Naive thymus-derived CD4-positive, alpha-beta T cell (primary cell): ENCODE results near the gene TBC1D5. TPM values are rescaled to one million over a fixed set of nuclear protein-coding genes. Genes with fewer than 3 reads are reported as not detected.

ENCODE experiments used
- ATAC-seq: fragments of 150-1000 bp; cut with Tn5 transposase; 2 replicates; pipeline ENCODE4 v1.10.0; 2021; ENCODE audit warnings: mild to moderate bottlenecking, moderate library complexity
- CTCF ChIA-PET: fragments of 350-600 bp; sonication (Branson Sonifier 250); formaldehyde crosslinking; loops from one replicate; lab custom pipeline; 2021; ENCODE audit warnings: antibody characterized with exemption; lab: Charles Lee
- POLR2A ChIA-PET: fragments of 350-600 bp; sonication (Branson Sonifier 250); formaldehyde crosslinking; loops from one replicate; lab custom pipeline; 2021; ENCODE audit warnings: antibody characterized with exemption, inconsistent platforms; lab: Charles Lee
- DNase-seq, 9 donors: peaks; one replicate each; pipeline versions ENCODE4 v3.0.0 to v3.0.0-alpha.2; 2020 to 2022; ENCODE audit warnings: mixed read lengths in 1 of 9
- H3K27ac ChIP-seq: one replicate; pipeline ENCODE4 v1.7.0; 2013; ENCODE audit warnings: mild to moderate bottlenecking, low read depth, low read length, moderate library complexity
- H3K27me3 ChIP-seq, 2 donors: one replicate each; pipeline ENCODE4 v1.7.0; 2013; ENCODE audit warnings: low read length in 2 of 2, mild to moderate bottlenecking in 2 of 2, moderate library complexity in 2 of 2; ENCODE audit not compliant: control insufficient read depth in 2 of 2, insufficient read depth in 2 of 2
- H3K36me3 ChIP-seq, 3 experiments: 1 replicate in 2 of 3; 2 replicates in 1 of 3; pipeline ENCODE4 v1.7.0; 2013; ENCODE audit warnings: low read length in 3 of 3, mild to moderate bottlenecking in 3 of 3, moderate library complexity in 1 of 3; ENCODE audit not compliant: insufficient read depth in 3 of 3, control insufficient read depth in 2 of 3
- H3K4me1 ChIP-seq, 2 donors: one replicate each; pipeline ENCODE4 v1.7.0; 2013; ENCODE audit warnings: low read length in 2 of 2, mild to moderate bottlenecking in 2 of 2, moderate library complexity in 1 of 2; ENCODE audit not compliant: control insufficient read depth in 2 of 2, insufficient read depth in 2 of 2
- H3K4me3 ChIP-seq: 2 replicates; pipeline ENCODE4 v1.7.0; 2013; ENCODE audit warnings: mild to moderate bottlenecking, low read length
- H3K9me3 ChIP-seq, 3 experiments: 1 replicate in 2 of 3; 2 replicates in 1 of 3; pipeline ENCODE4 v1.7.0; 2013; ENCODE audit warnings: low read length in 3 of 3; ENCODE audit not compliant: control insufficient read depth in 2 of 3
- H3K27ac Mint-ChIP-seq, 9 donors: one replicate each; pipeline ENCODE4 v1.8.0; 2020 to 2022; ENCODE audit warnings: mixed read lengths in 9 of 9, mild to moderate bottlenecking in 8 of 9, moderate library complexity in 5 of 9, inconsistent platforms in 2 of 9
- H3K27me3 Mint-ChIP-seq, 5 donors: one replicate each; pipeline ENCODE4 v1.8.0; 2021 to 2022; ENCODE audit warnings: mixed read lengths in 5 of 5, mild to moderate bottlenecking in 1 of 5
- H3K36me3 Mint-ChIP-seq, 5 donors: one replicate each; pipeline ENCODE4 v1.8.0; 2020 to 2022; ENCODE audit warnings: mixed read lengths in 5 of 5, mild to moderate bottlenecking in 3 of 5, inconsistent platforms in 1 of 5
- H3K4me1 Mint-ChIP-seq, 7 donors: one replicate each; pipeline ENCODE4 v1.8.0; 2020 to 2022; ENCODE audit warnings: mixed read lengths in 7 of 7, mild to moderate bottlenecking in 3 of 7, inconsistent platforms in 1 of 7
- H3K4me3 Mint-ChIP-seq, 10 donors: one replicate each; pipeline ENCODE4 v1.8.0; 2020 to 2022; ENCODE audit warnings: mild to moderate bottlenecking in 10 of 10, mixed read lengths in 10 of 10, moderate library complexity in 6 of 10, inconsistent platforms in 2 of 10
- H3K9me3 Mint-ChIP-seq, 11 donors: one replicate each; pipeline ENCODE4 v1.8.0; 2020 to 2022; ENCODE audit warnings: mixed read lengths in 11 of 11, mild to moderate bottlenecking in 4 of 11, inconsistent platforms in 1 of 11, moderate library complexity in 1 of 11
- intact Hi-C, 2 donors: fragments of 100-400 bp; cut with micrococcal nuclease; formaldehyde crosslinking; loops; one replicate each; pipeline ENCODE4 v1.15.1; 2023
- polyA plus RNA-seq, 2 donors: library from polyadenylated mRNA; unstranded; fragments of 300-500 nt; fragmentation: Illumina TruSeq; gene quantifications; one replicate each; pipeline ENCODE4 v1.2.3, GENCODE V29; 2021
- total RNA-seq, 6 experiments: library from RNA in 5 of 6; stranded (reverse) in 5 of 6; gene quantifications; 1 replicate in 5 of 6; 2 replicates in 1 of 6; pipeline ENCODE4 v1.2.3 and lab custom pipeline; 2021 to 2026

Gene TBC1D5
- total and polyA plus RNA-seq, 7 experiments from 2014 or later, result 30.5 to 54.0 (median 37.4) TPM

- Mint-ChIP-seq H3K4me3 (no peak overlapping the region), H3K27ac (no peak overlapping the region), H3K27me3 (no peaks in the 10 kb centered on the region), H3K36me3 (peaks cover 0 to 7% (median 5%) of the 10 kb centered on the region in 5 donors), H3K9me3 (no peaks in the 10 kb centered on the region), H3K4me1 (peaks cover 0 to 2% (median 0%) of the 10 kb centered on the region in 7 donors)
- intact Hi-C loops, result loop anchor here (1.0 to 2.0 kb wide), 6 partner anchors 154 to 1771 kb away; no protein-coding TSS in a partner anchor
- H3K36me3 ChIP-seq, result no peaks in the 10 kb centered on the region
- no peaks in the 10 kb centered on the region for H3K27me3 ChIP-seq
- ChIA-PET CTCF (interaction anchor here (0.5 to 1.2 kb wide), 4 partner anchors 154 to 666 kb away, joined by 3 to 8 read pairs (median 4); no protein-coding TSS in a partner anchor), POLR2A (no interaction called here)
- H3K4me1 ChIP-seq, result no peaks in the 10 kb centered on the region
- DNase-seq (no peak), ATAC-seq (no peak)
- H3K27ac ChIP-seq, result no peak overlapping the region
- H3K9me3 ChIP-seq, result no peaks in the 10 kb centered on the region
- H3K4me3 ChIP-seq, result no peak overlapping the region
These were observed 482.7 kb downstream of the TBC1D5 start for GRCh38 chr3:17259685-17260084.

GRCh38 chr3:17258823-17259436, 483.5 kb downstream of the TBC1D5 start:
- H3K27ac Mint-ChIP-seq, result no peak overlapping the region
- H3K27ac ChIP-seq, result no peak overlapping the region
- intact Hi-C loops, result loop anchor here (1.0 to 2.0 kb wide), 7 partner anchors 154 to 1771 kb away; no protein-coding TSS in a partner anchor
- no peaks in the 10 kb centered on the region for H3K9me3 ChIP-seq
- H3K4me3 Mint-ChIP-seq, result no peak overlapping the region
- no peaks in the 10 kb centered on the region for H3K27me3 ChIP-seq
- H3K27me3 Mint-ChIP-seq, result no peaks in the 10 kb centered on the region
- H3K9me3 Mint-ChIP-seq, result no peaks in the 10 kb centered on the region
- H3K36me3 Mint-ChIP-seq, result peaks cover 0 to 7% (median 5%) of the 10 kb centered on the region in 5 donors
- H3K36me3 ChIP-seq, result no peaks in the 10 kb centered on the region
- peak in 7 of 9 donors; percentile 7 to 53 (median 36) for DNase-seq
- no peak for ATAC-seq
- ChIA-PET CTCF (interaction anchor here (1.2 kb wide), 2 partner anchors 154 to 582 kb away, joined by 6 to 8 read pairs; no protein-coding TSS in a partner anchor), POLR2A (no interaction called here)
- H3K4me1 ChIP-seq, result no peaks in the 10 kb centered on the region
- H3K4me3 ChIP-seq, result no peak overlapping the region
- H3K4me1 Mint-ChIP-seq, result peaks cover 0 to 2% (median 0%) of the 10 kb centered on the region in 7 donors

- Histone ChIP-seq H3K36me3 (no peaks in the 10 kb centered on the region), H3K27me3 (no peaks in the 10 kb centered on the region), H3K27ac (no peak overlapping the region), H3K4me3 (no peak overlapping the region), H3K4me1 (no peaks in the 10 kb centered on the region), H3K9me3 (no peaks in the 10 kb centered on the region)
- no peak overlapping the region for H3K27ac Mint-ChIP-seq
- peaks cover 0 to 2% (median 0%) of the 10 kb centered on the region in 7 donors for H3K4me1 Mint-ChIP-seq
- H3K4me3 Mint-ChIP-seq, result no peak overlapping the region
- peaks cover 0 to 11% (median 5%) of the 10 kb centered on the region in 5 donors for H3K36me3 Mint-ChIP-seq
- ATAC-seq, result no peak
- H3K9me3 Mint-ChIP-seq, result no peaks in the 10 kb centered on the region
- H3K27me3 Mint-ChIP-seq, result no peaks in the 10 kb centered on the region
- CTCF ChIA-PET, result interaction anchor here (0.6 to 1.0 kb wide), 3 partner anchors 585 to 1732 kb away, joined by 3 to 4 read pairs (median 3); no protein-coding TSS in a partner anchor
- DNase-seq, result no peak
- intact Hi-C loops, result no loop called here
- POLR2A ChIA-PET, result no interaction called here
These were observed 485.2 kb downstream of the TBC1D5 start for GRCh38 chr3:17257269-17257668.

GRCh38 chr3:17243621-17244020, 498.8 kb downstream of the TBC1D5 start:
- DNase-seq (no peak), ATAC-seq (no peak)
- Mint-ChIP-seq H3K36me3 (peaks cover 0 to 5% (median 0%) of the 10 kb centered on the region in 5 donors), H3K27ac (peak overlapping the region in 1 of 9 donors; percentile 53), H3K4me3 (no peak overlapping the region), H3K27me3 (no peaks in the 10 kb centered on the region), H3K9me3 (no peaks in the 10 kb centered on the region), H3K4me1 (no peaks in the 10 kb centered on the region)
- CTCF ChIA-PET, result no interaction called here
- Histone ChIP-seq H3K27me3 (no peaks in the 10 kb centered on the region), H3K9me3 (no peaks in the 10 kb centered on the region), H3K27ac (no peak overlapping the region), H3K36me3 (no peaks in the 10 kb centered on the region), H3K4me1 (no peaks in the 10 kb centered on the region), H3K4me3 (no peak overlapping the region)
- POLR2A ChIA-PET, result interaction anchor here (0.7 kb wide), 1 partner anchor 325 kb away, joined by 4 read pairs; no protein-coding TSS in a partner anchor
- intact Hi-C loops, result no loop called here

- Histone ChIP-seq H3K9me3 (no peaks in the 10 kb centered on the region), H3K27ac (no peak overlapping the region), H3K4me3 (no peak overlapping the region), H3K4me1 (peaks cover 0 to 10% of the 10 kb centered on the region in 2 donors), H3K27me3 (no peaks in the 10 kb centered on the region), H3K36me3 (no peaks in the 10 kb centered on the region)
- intact Hi-C loops, result no loop called here
- no peak for DNase-seq
- no peaks in the 10 kb centered on the region for H3K36me3 Mint-ChIP-seq
- ATAC-seq, result no peak
- POLR2A ChIA-PET, result no interaction called here
- H3K4me3 Mint-ChIP-seq, result no peak overlapping the region
- peaks cover 3 to 18% (median 17%) of the 10 kb centered on the region in 7 donors for H3K4me1 Mint-ChIP-seq
- H3K9me3 Mint-ChIP-seq, result no peaks in the 10 kb centered on the region
- CTCF ChIA-PET, result no interaction called here
- peak overlapping the region in 3 of 9 donors; percentile 6 to 8 (median 8) for H3K27ac Mint-ChIP-seq
- no peaks in the 10 kb centered on the region for H3K27me3 Mint-ChIP-seq
These were observed 503.0 kb downstream of the TBC1D5 start for GRCh38 chr3:17239417-17239816.

GRCh38 chr3:17238023-17238422, 504.4 kb downstream of the TBC1D5 start:
- H3K36me3 Mint-ChIP-seq, result no peaks in the 10 kb centered on the region
- ATAC-seq, result no peak
- H3K9me3 Mint-ChIP-seq, result no peaks in the 10 kb centered on the region
- H3K27ac ChIP-seq, result no peak overlapping the region
- no peaks in the 10 kb centered on the region for H3K36me3 ChIP-seq
- no peak for DNase-seq
- CTCF ChIA-PET, result interaction anchor here (1.2 kb wide), 1 partner anchor 641 kb away, joined by 4 read pairs; no protein-coding TSS in a partner anchor
- H3K4me1 ChIP-seq, result peaks cover 0 to 18% of the 10 kb centered on the region in 2 donors
- H3K4me3 Mint-ChIP-seq, result no peak overlapping the region
- H3K27ac Mint-ChIP-seq, result peak overlapping the region in 3 of 9 donors; percentile 27 to 65 (median 53)
- intact Hi-C loops, result no loop called here
- peaks cover 5 to 30% (median 27%) of the 10 kb centered on the region in 7 donors for H3K4me1 Mint-ChIP-seq
- H3K27me3 Mint-ChIP-seq, result no peaks in the 10 kb centered on the region
- no peak overlapping the region for H3K4me3 ChIP-seq
- POLR2A ChIA-PET, result no interaction called here
- no peaks in the 10 kb centered on the region for H3K9me3 ChIP-seq
- no peaks in the 10 kb centered on the region for H3K27me3 ChIP-seq
